ENCODE measurements around the gene PDSS2.
"Not testable (repeated sequence)": the region's sequence is repeated elsewhere in the genome, so short reads cannot be mapped to it uniquely, and the experiment has no call there.

Gene PDSS2

GRCh38 chr6:107475826-107476225 is 16.5 kb upstream of the PDSS2 start:
- DNase-seq (ENCODE audit: insufficient read length, low spot score); FAIRE-seq: not testable (repeated sequence)

GRCh38 chr6:107475360-107475759 is 16.0 kb upstream of the PDSS2 start:
- FAIRE-seq = not testable (repeated sequence)

GRCh38 chr6:107473660-107474059 is 14.3 kb upstream of the PDSS2 start:
- DNase-seq (ENCODE audit: insufficient read length, low spot score) (no peak), FAIRE-seq (no peak)

More at GRCh38 chr6:107475360-107475759, 16.0 kb upstream of the PDSS2 start:
- not testable (repeated sequence) for DNase-seq (ENCODE audit: insufficient read length, low spot score)

DNA sequence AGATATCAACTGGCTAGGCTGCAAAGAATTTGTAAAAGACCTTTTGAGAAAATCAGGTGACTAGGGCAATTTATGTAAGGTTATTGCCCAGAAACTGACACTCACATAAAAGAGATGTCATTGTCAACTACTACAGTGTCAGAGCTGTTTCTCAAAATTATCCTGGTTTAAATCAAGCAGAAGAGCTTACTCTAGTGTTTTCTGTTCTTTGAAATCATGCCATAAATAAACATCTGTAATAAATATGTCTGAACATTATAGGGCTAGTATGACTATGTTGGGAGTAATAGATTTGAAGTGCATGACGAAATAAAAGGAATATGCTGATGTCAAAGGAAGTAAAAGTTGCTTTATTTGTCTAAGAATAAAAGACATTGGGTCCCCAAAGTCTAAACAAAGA is 11.0 kb upstream of the PDSS2 start:
- no peak for FAIRE-seq
- DNase-seq (ENCODE audit: insufficient read length, low spot score) = no peak

DNA sequence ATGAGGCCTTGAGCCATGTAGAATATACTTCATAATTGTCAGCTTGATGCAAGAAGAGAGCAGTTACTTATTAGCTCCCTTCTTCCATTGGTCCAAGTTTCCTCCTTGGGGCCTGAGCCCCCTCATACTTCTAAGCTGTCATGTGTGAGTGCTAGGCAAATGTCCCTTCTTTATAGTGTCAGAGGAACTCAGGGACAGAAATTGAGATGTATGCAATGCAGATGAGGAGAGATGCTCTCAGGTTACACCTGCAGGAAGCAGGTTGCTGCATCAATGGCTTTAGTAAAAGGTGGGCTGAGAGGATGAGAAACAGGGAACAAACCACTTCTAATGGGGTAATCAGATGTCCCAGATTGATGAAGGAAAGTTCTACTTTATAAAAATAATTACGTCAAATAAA is 6.7 kb upstream of the PDSS2 start:
- DNase-seq (ENCODE audit: insufficient read length, low spot score) (no peak), FAIRE-seq (no peak)

- DNase-seq (ENCODE audit: insufficient read length, low spot score) = no peak
- FAIRE-seq = peak; percentile 64
Observed at GRCh38 chr6:107460083-107460631, 793 bp upstream of the PDSS2 start.

GRCh38 chr6:107458672-107459282 is 587 bp downstream of the PDSS2 start:
- peak; percentile 71 for FAIRE-seq
- DNase-seq (ENCODE audit: insufficient read length, low spot score) = peak; percentile 9

GRCh38 chr6:107448776-107449175 is 10.6 kb downstream of the PDSS2 start:
- DNase-seq (ENCODE audit: insufficient read length, low spot score) = no peak
- FAIRE-seq = no peak

DNA sequence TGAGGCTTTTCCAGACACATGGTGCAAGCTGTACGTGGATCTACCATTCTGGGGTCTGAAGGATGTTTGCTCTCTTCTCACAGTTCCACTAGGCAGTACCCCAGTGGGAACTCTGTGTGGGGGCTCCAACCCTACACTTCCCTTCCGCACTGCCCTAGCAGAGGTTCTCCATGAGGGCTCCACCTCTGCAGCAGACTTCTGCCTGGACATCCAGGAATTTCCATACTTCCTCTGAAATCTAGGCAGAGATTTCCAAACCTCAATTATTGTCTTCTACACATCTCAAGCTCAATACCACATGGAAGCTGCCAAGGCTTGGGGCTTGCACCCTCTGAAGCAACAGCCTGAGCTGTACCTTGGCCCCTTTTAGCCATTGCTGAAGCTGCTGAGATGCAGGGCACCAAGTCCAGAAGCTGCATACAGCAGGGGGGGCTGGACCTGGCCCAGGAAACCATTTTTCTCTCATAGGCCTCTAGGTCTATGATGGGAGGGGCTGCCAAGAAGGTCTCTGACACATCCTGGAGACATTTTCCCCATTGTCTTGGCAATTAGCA is 11.6 kb downstream of the PDSS2 start:
- DNase-seq (ENCODE audit: insufficient read length, low spot score) (no peak), FAIRE-seq (no peak)

DNA sequence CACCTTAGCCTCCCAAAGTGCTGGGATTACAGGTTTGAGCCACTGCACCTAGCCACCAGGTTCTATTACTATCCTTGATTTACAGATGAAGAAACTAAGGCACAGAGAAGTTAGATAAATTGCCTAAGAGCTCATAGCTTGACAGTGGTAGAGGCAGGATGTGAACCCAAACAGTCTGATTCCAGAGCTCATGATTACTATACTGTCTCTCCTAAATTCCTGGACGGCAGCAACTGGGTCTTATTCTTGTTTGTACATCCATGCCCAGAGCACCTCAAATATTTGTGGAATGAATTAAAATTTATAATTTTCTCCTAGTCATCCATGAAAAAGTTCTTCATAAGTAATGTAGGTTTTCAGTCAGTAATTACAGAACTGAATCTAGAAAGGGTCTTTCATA is 15.1 kb downstream of the PDSS2 start:
- FAIRE-seq (no peak), DNase-seq (ENCODE audit: insufficient read length, low spot score) (no peak)

DNA sequence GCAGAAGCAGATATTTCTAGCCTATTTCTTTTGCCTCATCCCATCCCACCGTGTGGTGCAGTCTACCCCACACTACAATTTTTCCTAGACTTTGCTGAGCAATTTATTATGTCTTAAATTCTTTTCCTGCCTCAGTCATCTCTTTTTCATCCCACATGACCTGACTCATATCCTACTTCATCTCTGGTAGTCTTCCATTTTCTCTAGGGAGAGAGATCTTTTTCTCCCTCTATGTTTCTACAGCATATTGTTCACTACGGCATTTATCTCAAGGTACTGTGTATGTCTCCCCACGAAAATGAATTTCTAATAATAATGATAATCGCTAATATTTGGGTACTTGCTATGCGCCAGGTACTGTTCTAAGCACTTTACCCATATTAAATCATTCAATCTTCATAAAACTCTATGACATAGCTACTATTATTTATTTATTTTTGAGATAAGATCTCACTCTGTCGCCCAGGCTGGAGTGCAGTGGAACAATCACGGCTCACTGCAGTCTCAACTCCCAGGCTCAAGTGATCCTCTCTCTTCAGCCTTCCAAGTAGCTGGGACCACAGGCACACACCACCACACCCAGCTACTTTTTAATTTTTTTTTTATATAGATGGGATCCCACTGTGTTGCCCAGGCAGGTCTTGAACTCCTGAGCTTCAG is 15.6 kb downstream of the PDSS2 start:
- FAIRE-seq (no peak), DNase-seq (ENCODE audit: insufficient read length, low spot score) (no peak)

- DNase-seq (ENCODE audit: insufficient read length, low spot score) = no peak
- FAIRE-seq = no peak
Observed at GRCh38 chr6:107442938-107443607, 16.3 kb downstream of the PDSS2 start.

DNA sequence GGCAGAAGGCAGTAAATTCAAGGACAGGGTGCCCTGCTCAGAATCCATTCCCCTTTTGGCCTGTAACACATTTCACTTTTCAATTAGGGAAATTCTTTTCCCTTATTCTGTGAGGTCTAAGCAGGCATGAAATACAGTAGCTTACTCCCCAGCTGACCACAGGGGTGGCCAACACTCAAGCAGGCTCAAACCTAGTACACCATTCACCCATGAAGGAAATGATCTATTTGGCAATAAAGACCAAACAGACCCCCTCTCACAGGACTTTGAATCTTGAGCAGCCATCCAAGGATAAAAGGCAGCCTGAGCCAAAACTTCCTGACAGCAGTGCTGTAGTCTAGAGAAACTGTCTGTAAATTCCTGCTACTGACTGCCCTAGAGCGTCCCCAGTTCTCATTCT is 17.7 kb downstream of the PDSS2 start:
- FAIRE-seq (no peak), DNase-seq (ENCODE audit: insufficient read length, low spot score) (no peak)

DNA sequence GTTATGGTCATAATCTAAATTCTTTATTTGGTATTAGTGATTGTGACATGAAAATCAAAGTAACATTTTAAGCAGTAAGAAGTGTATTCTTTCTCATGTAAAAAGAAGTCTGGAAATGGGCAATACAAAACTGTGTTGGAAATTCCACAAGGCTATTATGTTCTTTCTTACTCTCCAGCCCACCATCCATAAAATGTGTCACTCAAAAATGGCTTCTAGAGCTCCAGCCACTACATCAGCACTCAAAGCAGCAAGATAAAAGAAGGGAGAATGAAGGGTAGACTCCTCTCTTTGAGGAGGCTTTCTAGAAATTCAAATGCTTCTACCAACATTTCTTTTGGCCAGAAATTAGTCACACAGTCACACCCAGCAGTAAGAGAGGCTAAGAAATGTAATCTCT is 18.4 kb downstream of the PDSS2 start:
- FAIRE-seq (no peak), DNase-seq (ENCODE audit: insufficient read length, low spot score) (no peak)

DNA sequence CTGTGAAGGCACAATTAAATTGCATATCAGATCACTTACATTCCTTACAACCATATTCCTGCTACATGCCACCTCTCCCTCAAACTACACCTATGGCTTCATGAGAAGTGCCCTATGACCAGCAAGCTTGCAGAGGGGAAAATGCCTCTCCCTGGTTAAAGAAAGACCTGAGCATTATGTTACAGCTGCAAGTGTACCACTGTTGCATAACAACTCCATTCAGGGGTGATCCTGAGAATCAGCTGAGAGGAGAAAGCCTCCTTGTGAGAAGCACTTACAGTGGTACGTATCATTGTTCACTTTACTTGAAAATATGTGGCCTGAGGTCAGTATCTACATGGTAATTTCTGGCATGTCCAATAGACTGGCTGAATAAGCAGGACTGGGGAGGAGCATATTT is 20.0 kb downstream of the PDSS2 start:
- DNase-seq (ENCODE audit: insufficient read length, low spot score) = no peak
- no peak for FAIRE-seq

- no peak for DNase-seq (ENCODE audit: insufficient read length, low spot score)
- no peak for FAIRE-seq
Observed at GRCh38 chr6:107437691-107438090, 21.7 kb downstream of the PDSS2 start.

DNA sequence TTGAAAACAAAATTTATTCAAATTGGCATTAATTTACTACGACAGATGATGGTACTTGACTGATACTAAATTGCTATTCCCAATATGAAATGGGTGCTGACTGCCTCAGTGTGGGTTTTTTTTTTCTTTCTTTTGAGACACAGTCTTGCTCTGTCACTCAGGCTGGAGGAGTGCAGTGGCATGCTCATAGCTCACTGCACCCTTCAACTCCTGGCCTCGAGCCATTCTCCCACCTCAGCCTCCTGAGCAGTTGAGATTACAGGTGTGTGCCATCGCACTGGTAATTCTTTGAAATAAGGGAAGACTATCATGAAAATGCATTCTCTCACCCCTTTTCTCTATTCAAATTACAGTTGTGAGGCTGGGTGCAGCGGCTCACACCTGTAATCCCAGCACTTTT is 22.5 kb downstream of the PDSS2 start:
- FAIRE-seq (no peak), DNase-seq (ENCODE audit: insufficient read length, low spot score) (no peak)

GRCh38 chr6:107435798-107436197 is 23.6 kb downstream of the PDSS2 start:
- FAIRE-seq = no peak

GRCh38 chr6:107434812-107435211 is 24.6 kb downstream of the PDSS2 start:
- FAIRE-seq (no peak), DNase-seq (ENCODE audit: insufficient read length, low spot score) (no peak)

More at GRCh38 chr6:107435798-107436197, 23.6 kb downstream of the PDSS2 start:
- DNase-seq (ENCODE audit: insufficient read length, low spot score) = no peak

DNA sequence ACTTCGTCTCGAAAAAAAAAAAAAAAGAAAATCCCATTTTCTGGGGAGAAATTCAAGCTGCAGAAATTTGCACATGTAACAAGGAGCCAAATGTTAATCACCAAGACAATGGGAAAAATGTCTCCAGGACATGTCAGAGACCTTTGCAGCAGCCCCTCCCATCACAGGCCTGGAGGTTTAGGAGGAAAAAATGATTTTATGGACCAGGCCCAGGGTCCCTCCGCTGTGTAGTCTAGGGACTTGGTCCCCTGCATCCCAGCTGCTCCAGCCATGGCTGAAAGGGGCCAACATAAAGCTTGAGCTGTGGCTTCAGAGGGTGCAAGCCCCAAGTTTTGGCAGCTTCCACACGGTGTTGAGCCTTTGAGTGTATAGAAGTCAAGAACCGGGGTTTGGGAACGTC is 33.4 kb downstream of the PDSS2 start:
- FAIRE-seq = not testable (repeated sequence)

DNA sequence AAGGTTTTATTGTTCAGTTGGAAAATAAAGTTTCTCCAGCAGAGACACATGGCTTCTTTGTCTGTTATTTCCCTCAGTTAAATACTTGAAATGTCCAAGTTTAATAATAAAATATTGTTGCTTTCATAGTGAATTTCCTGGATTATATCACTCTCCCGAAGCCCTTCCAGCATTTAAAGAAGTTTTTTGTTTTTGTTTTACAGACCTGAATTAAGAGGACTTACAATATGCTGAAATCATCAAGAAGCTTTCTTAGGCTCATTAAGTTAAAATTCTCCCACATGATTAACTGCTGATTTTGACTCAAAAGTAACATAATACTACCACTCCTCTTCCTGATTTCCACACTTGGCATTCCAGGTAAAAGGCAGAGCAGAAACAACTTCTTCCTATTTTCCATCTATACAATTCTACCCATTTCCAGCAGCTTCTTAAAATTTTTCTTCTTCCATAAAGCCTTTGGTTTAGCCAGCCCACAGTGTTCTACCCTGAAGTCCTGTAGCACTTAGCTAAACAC is 35.8 kb downstream of the PDSS2 start:
- no peak for FAIRE-seq

More for the DNA sequence above, 33.4 kb downstream of the PDSS2 start:
- DNase-seq (ENCODE audit: insufficient read length, low spot score) = not testable (repeated sequence)

More for the DNA sequence above, 35.8 kb downstream of the PDSS2 start:
- DNase-seq (ENCODE audit: insufficient read length, low spot score) = no peak
